ENCODE results near the gene L3MBTL2. TPM values are rescaled to one million over a fixed set of nuclear protein-coding genes. Genes with fewer than 3 reads are reported as not detected.
A peak's percentile ranks its signal among the peaks of the same experiment; 100 is the strongest.
"Not testable (repeated sequence)": the region's sequence is repeated elsewhere in the genome, so short reads cannot be mapped to it uniquely, and the experiment has no call there.

Gene L3MBTL2
- total RNA-seq, 2 donors from 2014 or later = 16.1 to 18.9 TPM

GRCh38 chr22:41238570-41239442 is 33.7 kb downstream of the L3MBTL2 start:
- peak; percentile 14 for ATAC-seq
- intact Hi-C loops (cut with DNase I, micrococcal nuclease) = no loop called here
- peak in 1 of 2 donors; percentile 14 for DNase-seq

- DNase-seq (no peak), ATAC-seq (no peak)
- intact Hi-C loops (cut with DNase I, micrococcal nuclease) = no loop called here
These were observed 34.5 kb downstream of the L3MBTL2 start for GRCh38 chr22:41239443-41240128.

GRCh38 chr22:41240377-41241132 is 35.4 kb downstream of the L3MBTL2 start, which contains the start of gene CHADL:
CHADL (minus strand) TSS chr22:41240931; CDS start chr22:41240881, 50 bp downstream.
- DNase-seq (no peak), ATAC-seq (no peak)
- intact Hi-C loops (cut with DNase I, micrococcal nuclease) = no loop called here

GRCh38 chr22:41241133-41241676 is 36.1 kb downstream of the L3MBTL2 start:
- ATAC-seq (no peak), DNase-seq (no peak)
- intact Hi-C loops (cut with DNase I, micrococcal nuclease) = no loop called here

GRCh38 chr22:41242396-41243117 is 37.4 kb downstream of the L3MBTL2 start:
- ATAC-seq = no peak
- intact Hi-C loops (cut with DNase I, micrococcal nuclease) = no loop called here

GRCh38 chr22:41243361-41243760 is 38.2 kb downstream of the L3MBTL2 start:
- intact Hi-C loops (cut with DNase I, micrococcal nuclease) = no loop called here
- no peak for DNase-seq
- no peak for ATAC-seq

More at GRCh38 chr22:41242396-41243117, 37.4 kb downstream of the L3MBTL2 start:
- DNase-seq = no peak

- intact Hi-C loops (cut with DNase I, micrococcal nuclease) = no loop called here
- ATAC-seq (peak; percentile 40), DNase-seq (no peak)
These were observed 40.9 kb downstream of the L3MBTL2 start for GRCh38 chr22:41245917-41246499.

- DNase-seq = no peak
- intact Hi-C loops (cut with DNase I, micrococcal nuclease) = no loop called here
- no peak for ATAC-seq
These were observed 42.6 kb downstream of the L3MBTL2 start for GRCh38 chr22:41247703-41248102.

- ATAC-seq = no peak
- intact Hi-C loops (cut with DNase I, micrococcal nuclease) = no loop called here
These were observed 43.2 kb downstream of the L3MBTL2 start for GRCh38 chr22:41248314-41248713.

GRCh38 chr22:41248758-41249157 is 43.6 kb downstream of the L3MBTL2 start:
- ATAC-seq (no peak), DNase-seq (no peak)
- intact Hi-C loops (cut with DNase I, micrococcal nuclease) = no loop called here

More at GRCh38 chr22:41248314-41248713, 43.2 kb downstream of the L3MBTL2 start:
- no peak for DNase-seq

GRCh38 chr22:41249442-41249841 is 44.3 kb downstream of the L3MBTL2 start:
- DNase-seq = no peak
- no peak for ATAC-seq
- intact Hi-C loops (cut with DNase I, micrococcal nuclease) = no loop called here

GRCh38 chr22:41250127-41250526 is 45.0 kb downstream of the L3MBTL2 start:
- intact Hi-C loops (cut with DNase I, micrococcal nuclease) = no loop called here
- DNase-seq (no peak), ATAC-seq (no peak)

GRCh38 chr22:41252365-41252764 is 47.3 kb downstream of the L3MBTL2 start:
- intact Hi-C loops (cut with DNase I, micrococcal nuclease) = no loop called here

GRCh38 chr22:41254230-41254629 is 49.1 kb downstream of the L3MBTL2 start:
- intact Hi-C loops (cut with DNase I, micrococcal nuclease) = no loop called here
- ATAC-seq (no peak), DNase-seq (no peak)

More at GRCh38 chr22:41252365-41252764, 47.3 kb downstream of the L3MBTL2 start:
- DNase-seq (no peak), ATAC-seq (no peak)

- no peak for ATAC-seq
- no peak for DNase-seq
- intact Hi-C loops (cut with DNase I, micrococcal nuclease) = no loop called here
These were observed 51.4 kb downstream of the L3MBTL2 start for GRCh38 chr22:41256254-41257253.

GRCh38 chr22:41257696-41258095 is 52.6 kb downstream of the L3MBTL2 start:
- intact Hi-C loops (cut with DNase I, micrococcal nuclease) = no loop called here
- no peak for DNase-seq
- ATAC-seq = no peak

GRCh38 chr22:41259756-41260155 is 54.6 kb downstream of the L3MBTL2 start:
- intact Hi-C loops (cut with DNase I, micrococcal nuclease); ATAC-seq; DNase-seq: not testable (repeated sequence)

Measured in left colon (tissue), 2 donors.